NCI-H82 treated with DMSO at 0.1 percent for 48 hours (cell line): Measurements from ENCODE around the gene CHN1.
A peak's percentile ranks its signal among the peaks of the same experiment; 100 is the strongest.

Experiments
- DNase-seq: peaks from one replicate; lab custom pipeline; 2025; ENCODE audit not compliant: unreplicated experiment; lab: John Stamatoyannopoulos, UW

The CHN1 gene

GRCh38 chr2:175010848-175011254 is 5.7 kb upstream of the CHN1 start:
- DNase-seq = peak; percentile 81

DNA sequence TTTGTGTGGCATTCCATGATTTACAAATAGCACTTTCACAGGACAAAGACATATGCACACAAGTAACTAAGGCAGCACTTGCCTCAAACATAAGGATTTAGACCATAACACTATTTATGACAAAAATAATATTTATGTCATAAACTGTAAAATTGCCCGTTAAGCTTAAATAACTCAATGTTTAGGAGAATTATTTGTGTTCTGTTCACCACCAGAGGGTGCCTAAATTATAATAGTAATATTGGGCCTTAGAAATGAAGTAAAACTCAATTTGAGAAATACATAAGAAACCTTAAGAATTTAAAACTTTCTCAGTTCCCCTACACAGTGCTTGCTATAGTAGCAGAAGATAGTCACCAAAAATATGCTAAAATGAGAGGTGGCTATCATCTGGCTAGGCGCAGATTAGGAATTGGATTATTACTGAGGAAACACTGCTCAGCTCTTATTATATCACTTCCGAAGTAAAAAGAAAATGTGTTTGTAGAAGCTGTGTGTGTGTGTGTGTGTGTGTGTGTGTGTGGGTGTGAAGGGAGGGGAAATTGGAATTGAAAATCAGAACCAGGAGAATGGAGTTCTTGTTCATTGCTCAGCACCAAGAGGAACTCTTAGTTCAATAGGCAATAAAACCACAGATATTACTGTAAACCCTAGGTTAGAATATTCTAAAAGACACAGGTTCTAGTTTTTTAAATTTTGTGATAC is 4.9 kb upstream of the CHN1 start:
- no peak for DNase-seq

DNA sequence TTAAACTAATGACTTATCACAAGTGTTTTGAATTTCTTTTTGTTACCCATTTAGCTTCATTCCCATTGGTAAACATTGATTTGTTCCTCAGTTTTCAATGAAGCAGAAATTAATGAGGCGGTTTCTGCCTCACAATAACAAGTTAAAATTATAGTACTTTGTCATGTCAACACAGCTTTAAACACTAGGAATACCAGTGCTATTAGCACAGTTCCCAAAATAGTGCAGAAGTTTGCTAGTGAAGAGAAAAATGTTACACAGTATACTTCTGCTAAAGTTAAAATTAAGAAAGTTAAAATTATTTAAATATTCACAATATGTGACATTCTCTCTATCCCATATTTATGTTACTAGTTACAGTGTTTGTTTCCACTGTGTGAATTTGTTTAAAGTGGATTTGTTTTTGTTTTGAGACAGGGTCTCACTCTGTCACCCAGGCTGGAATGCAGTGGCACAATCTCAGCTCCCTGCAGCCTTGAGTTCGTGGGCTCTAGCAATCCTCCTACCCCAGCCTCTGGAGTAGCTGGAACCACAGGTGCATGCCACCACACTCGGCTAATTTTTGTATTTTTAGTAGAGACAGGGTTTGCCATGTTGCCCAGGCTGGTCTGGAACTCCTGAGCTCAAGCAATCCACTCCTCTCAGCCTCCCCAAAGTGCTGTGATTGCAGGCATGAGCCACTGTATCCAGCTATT is 3.8 kb upstream of the CHN1 start:
- DNase-seq = no peak

DNA sequence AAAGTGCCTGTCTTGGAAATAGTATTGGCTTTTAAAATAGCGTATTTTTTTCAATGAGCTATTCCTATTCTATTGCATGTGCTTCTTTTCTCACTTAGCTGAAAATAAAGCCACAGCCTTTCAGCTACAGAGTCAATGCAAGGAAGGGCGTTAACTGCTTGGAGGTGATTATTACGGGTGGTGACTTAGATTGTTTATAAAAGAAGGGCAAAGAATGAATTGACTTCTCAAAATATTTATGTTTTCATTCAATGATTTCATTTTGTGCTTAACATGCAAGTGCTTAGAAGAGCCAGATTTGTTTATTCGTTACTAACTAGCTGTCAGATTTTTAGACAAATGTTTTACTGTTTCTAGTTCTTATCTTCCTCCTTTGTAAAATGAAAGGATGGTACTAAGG is 2.8 kb upstream of the CHN1 start:
- DNase-seq = no peak

DNA sequence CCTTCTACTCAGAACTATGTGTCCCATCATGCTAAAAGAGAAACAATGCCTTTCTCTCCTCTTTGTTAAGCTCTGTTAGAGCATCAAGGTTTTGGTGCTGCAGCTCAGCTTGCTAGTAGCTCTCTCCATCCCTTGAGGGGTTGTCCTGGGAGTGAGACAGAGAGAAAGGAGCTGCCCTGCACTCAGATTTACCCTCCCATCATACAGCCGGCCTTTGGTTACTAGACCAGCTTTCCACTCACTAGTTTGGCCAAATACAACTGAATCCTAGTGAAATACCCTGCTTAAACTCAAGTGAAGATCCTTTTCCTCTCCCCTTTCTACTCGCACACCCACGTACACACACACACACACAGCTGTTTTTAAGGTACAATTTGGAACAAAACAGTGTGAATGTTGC is 2.3 kb upstream of the CHN1 start:
- DNase-seq = no peak

DNA sequence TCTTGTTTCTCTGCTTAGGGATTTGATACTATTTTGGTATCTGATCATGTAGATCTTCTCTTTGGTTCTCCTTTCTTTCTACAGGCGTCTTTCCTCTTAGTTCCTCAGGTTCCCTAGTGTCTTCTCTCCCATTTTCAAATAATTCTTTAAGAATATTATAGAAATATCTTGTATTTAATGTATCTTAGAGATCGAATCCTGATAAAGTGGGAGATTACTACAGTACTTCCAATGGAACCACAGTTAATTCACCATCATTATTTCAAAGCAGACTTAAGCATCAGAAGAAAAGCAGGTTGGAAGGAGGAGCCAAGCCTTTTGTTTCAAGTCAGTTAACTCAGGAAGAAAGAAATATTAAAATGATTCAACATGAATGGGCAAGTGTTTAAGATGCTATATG is 1.1 kb upstream of the CHN1 start:
- no peak for DNase-seq

DNA sequence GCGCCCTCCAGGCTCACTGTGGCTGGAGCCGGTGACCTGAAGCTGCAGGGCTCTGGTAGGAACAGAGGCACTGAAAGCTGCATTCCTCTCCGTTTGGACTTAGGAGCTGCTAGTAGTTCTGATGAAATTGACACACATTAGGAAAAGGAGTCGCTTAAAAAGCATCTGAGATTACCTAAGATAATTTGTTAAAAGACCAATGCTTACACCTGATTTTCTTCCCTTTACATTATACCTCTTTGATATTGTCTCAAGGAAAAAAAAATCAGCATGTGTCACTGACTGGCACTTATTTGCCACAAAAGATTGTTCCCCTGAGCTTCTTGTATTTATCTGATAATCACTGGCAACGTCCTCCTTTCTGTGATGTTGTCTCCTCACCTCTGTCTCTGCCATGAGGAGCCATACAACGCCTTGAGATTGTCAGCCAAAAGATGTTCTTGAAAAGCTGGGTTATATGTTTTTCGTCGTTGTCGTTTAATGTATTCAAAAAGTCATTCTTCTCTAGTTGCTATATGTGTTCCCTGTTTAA is 618 bp upstream of the CHN1 start:
- DNase-seq = no peak

DNA sequence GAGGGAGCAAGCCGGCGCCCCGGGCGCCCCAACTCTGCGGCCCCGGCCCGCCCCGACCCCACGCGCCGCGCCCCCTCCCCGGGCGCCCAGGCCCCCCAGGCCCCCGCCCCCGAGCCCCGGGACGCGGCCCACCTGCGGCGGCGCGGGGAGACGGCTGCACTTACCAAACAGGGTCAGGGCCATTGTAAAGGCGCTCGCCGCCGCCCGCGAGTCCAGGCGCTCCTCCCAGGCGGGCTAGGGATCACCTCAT is 526 bp downstream of the CHN1 start:
- no peak for DNase-seq

DNA sequence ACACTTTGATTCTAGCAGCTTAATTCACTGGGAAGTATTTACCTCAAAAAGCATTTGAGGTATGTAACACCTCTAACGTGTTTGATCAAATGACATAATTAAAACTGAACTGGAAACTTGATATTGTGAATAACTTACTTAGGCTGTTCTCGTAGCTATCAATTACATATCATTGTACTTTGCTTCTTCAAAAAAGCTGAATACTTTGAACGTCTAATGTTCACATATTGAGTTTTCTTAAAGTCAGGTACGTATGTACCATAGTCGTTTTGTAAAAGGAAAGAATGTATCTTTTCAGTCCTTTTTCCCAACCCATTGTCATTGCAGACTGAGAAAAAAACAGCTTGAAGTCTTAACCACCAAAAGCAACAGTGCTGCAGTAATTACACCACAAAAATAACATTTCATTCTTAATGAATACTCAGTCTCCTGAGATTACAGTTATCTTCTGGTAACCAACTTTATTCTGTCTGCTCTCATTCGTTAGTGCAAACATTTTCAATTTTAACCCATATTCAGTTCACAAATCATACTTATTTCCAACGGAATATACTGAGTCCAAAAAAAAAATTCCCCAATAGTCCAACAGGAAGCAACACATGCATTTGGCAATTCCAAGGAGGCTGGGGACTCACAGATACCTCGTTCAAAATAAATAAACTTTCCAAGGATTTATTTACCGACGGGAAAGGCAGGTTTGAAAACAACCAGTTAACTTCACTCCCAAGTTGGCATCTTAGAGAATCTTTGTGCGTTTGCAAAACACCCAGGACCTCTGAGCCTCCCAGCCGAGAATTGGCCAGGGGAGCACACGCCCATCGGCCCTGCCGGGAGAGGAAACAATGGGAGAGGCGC is 1.1 kb downstream of the CHN1 start:
- DNase-seq = peak; percentile 32

GRCh38 chr2:175002547-175003274 is 2.5 kb downstream of the CHN1 start:
- peak; percentile 39 for DNase-seq

DNA sequence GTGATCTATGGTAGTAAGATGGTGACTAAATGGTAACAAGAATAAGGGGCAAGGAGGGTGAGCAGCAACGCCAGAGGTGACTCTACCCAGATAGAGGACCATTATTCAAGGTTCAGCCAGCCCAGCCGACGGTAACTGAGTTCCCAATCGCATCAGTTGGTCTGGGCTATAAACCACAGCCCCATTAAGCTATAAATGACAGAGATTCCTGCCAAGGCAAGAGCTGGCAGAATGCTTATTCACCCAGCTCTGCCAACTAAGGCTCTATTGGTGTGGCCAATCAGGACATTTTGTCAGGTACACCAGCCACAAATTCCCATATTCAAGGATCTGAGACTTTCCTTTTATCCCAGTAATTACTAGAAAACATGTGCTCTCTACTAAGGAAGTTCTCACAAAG is 3.6 kb downstream of the CHN1 start:
- no peak for DNase-seq

- no peak for DNase-seq
Measured at GRCh38 chr2:174997110-174997509, 8.1 kb downstream of the CHN1 start.

DNA sequence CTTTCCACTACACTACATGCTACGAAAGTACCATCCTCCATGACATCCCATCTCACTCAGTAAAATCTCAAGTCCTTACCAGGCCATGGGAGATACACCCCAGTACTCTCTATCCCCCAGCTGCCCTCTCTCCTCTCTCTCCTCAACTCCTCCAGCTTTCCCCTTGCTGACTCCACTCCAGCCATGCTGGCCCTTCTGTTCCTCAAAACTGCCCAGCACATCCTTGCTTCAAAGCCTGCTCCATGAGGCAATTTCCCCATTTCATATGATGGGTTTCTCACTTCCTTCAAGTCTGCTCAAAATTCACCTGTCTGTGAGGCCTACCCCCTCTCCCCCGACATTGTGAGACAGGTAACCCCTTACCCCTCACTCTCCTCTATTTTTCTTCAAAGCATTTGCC is 8.6 kb downstream of the CHN1 start:
- no peak for DNase-seq

GRCh38 chr2:174994381-174994780 is 10.8 kb downstream of the CHN1 start:
- no peak for DNase-seq

DNA sequence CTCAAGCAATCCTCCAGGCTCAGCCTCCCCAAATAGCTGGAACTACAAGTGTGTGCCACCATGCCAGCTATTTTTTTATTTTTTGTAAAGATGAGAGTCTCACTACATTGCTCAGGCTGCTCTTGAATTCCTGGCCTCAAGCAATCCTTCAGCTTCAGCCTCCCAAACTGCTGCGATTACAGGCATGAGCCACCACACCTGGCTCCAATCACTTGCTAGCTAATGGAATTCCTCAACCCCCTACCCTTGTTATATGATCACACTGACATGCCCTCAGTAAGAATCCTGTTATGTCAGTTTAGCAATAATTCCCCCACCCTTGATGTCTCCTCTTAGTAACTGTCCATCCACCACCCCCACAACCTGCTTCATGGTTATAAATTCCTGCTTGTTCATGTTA is 12.3 kb downstream of the CHN1 start:
- DNase-seq = no peak

- no peak for DNase-seq
Measured at GRCh38 chr2:174985614-174986013, 19.6 kb downstream of the CHN1 start.

- no peak for DNase-seq
Measured at GRCh38 chr2:174984561-174984960, 20.6 kb downstream of the CHN1 start.

DNA sequence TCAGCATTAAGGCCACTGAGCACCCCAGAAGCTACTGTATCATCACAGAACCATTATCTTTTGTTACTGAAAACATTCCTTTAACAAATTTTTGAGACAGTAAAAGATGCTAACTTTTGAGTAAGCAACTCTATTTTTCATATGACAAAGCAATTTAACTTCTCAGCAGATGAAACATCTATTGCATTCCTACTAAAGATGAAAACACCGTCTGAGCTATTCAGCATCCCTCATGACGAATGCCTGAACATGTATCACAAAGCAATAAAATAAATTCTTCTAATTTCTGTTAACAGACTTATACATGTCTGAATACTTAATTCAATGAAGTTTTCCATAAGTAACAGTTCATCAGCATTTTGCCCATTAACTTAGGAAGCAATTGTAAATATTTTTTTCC is 23.9 kb downstream of the CHN1 start:
- DNase-seq = no peak

DNA sequence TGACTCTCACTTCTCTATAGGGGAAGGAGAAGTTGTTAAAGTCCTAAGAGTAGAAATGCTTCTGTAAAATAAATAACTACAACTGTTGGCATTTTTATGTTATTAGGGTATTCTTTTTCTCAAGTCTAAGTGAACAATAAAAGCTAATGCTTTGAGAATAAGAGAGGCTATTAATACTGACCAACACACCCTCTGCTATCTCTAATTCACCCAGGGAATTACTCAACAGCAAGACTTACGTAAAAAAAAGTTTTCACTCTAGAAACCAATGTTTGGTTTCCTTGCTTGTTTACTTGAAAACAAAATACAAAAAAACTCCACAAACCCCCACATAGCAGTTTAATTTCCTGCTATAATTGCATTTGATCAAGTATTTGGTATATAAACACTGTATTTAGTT is 25.2 kb downstream of the CHN1 start:
- no peak for DNase-seq

DNA sequence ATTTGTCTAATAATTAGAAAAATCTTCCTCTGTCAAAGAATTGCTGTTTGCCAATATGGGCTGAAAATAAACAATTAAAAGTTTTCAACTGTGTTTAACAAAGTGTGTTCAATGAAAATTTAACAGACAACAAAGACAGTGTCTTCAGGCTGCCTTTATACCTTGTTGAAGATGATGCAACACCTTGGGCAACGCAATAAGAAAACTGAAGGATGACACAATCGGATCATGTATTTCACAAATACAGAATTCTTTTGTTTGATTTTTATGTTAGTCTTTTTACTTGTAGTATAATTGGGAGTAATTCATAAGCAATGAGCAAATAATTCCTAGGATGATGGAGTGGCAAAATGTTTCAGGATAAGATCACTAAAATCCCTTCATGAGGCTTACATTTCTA is 27.8 kb downstream of the CHN1 start:
- DNase-seq = no peak

DNA sequence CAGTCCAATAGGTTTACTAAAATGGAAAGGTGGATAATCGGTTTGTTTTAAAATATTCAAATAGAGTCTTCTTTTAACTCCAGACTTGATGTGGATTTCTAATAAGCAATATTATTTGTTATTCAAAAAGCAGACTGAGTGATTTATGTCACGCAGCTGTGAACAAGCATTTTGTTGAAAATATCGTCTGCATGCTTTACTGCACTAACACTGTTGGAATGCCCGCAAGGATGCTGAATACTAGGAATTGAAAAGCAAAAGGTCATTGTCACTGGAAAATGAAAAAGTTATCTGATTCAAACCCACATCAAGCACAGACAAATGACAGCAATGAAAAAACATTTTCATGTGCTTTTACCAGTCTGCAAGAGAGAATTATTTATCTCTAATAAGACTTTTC is 31.1 kb downstream of the CHN1 start:
- DNase-seq = no peak
